Activated CD8-positive, alpha-beta memory T cell treated with anti-CD3 and anti-CD28 coated beads for 24 hours (primary cell): ENCODE data around the gene ISL2.

Source experiments
- DNase-seq: peaks from one replicate; pipeline ENCODE4 v3.0.0-alpha.2; 2020

ISL2 gene

DNA sequence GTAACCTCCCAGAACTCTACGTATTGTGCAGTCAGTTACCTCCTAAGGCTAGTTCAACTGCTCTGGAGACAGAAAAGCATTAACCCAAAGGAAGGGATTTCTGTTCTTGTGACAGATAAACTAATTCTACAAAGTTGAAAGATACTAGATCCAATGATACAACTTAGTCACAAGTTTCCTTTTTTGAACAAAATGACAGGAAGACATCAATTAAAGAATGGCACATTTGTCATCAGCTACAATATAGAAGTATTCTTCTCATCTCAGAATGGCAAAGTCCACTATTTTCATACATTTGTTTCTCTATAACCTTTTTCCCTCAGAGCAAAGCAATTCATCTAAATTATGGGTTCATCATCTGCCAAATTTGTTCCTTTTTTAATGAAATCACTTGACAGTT lies 43.7 kb downstream of the ISL2 start:
- DNase-seq, result no peak

DNA sequence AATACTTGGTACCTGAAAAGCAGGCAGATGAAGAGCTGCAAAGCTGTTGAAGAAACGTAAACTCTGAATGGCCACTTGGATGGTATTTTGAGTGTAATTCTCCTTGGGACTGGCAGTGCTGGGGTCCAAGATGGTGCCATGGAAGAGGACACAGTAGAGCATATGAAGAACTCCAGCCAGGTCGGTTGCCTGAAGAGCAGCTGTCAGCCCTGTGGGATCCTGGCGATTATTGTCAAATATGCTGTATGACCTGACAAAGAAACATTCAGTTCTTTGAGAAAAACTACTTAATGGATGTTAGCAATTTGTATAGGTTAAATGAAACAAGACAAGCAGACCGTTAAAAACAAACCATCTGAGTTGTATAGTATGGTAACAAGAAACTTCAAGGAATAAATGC lies 44.8 kb downstream of the ISL2 start:
- no peak for DNase-seq

DNA sequence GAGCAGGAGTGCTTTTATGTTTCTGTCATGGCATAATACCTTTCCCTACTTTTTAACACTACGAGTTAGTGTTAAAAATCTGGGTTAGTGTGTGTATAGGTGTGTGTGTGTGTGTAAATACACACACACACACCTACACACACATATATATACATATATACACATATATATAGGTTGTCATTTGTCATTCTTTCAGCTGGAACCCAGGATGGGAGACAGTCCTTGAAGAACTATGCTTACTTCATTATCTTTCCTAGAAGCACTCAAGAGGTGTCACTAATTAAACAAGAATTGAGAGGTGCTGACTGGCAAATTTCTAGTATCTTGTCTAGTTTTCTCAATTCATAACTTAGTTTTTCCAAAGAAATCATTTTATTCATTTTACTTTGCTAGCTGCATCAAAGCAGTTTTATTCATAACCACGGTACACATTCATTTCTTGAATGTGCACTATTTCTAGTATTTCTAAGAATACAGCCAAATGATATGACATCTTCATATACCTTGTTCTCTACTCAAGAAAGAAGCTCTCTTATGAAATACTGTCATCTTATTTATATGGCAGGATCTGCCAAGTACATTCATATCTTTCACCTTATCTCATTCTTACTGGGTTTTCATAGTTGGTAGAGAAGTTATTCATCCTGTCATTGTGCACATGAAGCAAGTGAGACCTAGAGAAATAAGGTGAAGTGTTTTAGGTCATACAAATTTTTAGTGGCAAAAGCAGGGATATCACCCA lies 46.6 kb downstream of the ISL2 start:
- DNase-seq, result no peak

DNA sequence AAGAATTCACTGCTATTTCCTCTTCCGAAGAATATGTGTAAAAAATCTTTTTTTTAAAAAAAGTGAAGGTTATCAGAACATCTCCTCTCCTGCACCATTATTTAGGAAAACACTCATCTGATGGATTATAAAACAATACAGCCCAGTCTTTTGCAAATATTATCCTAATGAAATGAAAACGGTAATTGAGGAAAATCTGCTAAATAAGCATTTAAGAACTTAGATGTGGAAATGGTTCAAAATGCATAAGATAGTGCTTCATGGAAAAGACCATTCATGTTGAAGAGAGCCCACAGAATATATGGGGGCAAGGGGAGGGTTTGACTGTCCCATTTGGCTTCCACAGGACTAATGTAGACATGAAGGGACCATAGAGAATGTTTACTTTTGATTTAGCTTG lies 47.8 kb downstream of the ISL2 start:
- no peak for DNase-seq

DNA sequence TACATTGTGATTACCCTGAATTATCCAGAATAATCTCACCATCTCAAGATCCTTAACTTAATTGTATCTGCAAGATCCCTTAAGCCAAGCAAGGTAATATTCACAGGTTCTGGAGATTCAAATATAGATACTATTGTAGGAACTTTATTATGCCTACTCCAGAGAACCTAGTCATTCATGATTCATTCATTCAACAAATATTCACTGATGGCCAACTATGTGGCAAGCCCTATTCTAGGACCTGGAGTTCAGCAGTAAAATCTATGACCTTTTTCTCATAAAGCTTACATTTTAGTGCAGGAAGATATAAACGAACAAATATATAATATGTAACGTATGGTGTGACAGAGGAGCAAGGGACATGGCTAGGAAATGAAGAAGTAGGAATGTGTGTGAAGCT lies 49.6 kb downstream of the ISL2 start:
- DNase-seq, result no peak

DNA sequence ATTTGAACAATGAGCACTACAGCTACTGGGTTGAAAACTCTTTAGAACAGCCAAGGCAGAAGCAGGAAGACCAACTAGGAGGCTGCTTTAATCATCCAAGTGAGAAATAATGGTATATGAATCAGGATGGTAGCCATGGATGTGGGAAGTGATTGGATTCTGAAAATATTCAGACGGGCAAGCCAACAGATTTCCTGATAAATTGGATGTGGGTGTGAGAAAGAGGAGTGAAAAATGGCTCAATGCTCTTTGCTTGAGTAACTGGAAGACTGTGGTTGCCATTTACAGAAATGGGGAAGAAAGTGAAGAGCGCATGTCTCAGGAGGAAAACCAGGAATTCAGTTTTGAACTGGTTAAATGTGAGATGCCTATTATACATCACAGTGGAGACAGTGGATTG lies 50.4 kb downstream of the ISL2 start:
- no peak for DNase-seq

DNA sequence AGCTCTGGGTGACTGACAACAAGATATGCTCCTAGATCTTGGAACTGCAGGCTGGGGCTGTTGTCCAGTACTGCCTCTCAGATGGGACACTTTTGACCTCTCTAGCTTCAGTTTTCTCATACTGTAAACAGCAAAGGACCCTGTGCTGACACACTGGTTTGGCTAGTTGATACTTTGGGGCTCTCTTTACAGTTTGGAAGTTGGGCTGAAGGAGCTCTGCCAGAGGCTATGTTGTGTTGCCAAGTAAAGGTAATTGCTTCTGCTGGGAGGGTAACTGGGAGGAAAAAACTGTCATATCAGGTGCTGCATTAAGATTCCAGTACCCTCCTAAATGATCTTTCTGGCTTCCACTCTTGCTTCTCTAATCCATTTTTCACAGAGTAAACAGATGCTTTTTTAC lies 54.0 kb downstream of the ISL2 start:
- no peak for DNase-seq

DNA sequence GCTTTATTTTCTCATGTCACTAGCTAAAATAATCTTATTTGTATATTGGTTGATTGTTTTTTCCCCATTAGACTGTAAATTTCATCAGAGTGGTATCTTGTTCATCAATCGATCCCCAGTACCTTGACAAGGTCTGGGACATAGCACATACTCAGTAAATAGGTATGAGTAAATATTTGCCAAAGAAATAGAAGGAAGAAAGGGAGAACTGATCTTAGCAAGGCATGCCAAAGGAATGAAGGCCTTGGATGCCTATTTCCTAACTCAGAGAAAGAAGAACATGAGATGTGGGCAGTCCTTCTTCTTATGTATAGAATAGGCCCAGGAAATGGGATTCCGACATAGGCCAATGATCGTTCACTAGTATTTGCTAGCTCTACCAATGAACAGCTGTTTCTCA lies 54.7 kb downstream of the ISL2 start:
- no peak for DNase-seq

DNA sequence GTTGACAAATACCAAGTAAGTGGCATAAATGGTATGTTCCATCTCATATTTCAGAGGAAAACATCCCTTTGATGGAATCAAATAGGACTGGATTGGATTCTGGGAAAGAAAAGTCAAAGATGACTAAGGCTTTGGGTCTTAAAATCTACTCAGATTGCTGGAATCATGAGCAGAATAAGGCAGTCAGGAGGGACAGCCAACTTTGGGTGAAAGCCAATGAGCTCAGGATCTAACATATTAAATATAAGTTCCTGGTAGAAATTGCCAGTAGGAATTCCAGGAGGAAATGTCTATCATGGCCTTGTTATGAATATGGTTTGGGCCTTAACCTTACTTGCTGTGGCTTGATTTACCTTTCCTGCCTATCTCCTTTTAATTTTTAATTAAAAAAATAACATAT lies 55.3 kb downstream of the ISL2 start:
- no peak for DNase-seq
